ENCODE measurements around the gene ACSL5.

ACSL5 gene

DNA sequence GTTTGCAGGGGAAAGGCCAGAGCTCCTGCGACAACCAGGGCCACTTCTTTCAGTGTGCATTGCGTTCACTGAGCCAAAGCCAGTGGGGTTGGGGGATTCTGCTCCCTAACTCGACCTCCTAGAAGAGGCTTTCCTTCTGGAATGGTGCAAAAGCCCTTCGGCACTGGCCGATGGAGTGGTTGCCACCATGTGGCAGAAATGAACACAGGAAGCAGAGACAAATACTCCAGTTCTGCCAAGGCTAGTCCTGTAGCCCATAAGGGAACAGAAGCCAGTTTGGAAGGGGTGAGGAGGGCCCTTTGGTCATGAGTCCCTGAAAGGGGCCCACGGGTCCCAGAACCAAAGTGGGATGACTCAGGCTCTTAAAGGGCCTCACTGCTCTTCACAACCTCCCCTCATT is 29.7 kb upstream of the ACSL5 start:
- no peak for DNase-seq
- Mint-ChIP-seq H3K4me1 (no peaks in the 10 kb centered on the region), H3K9me3 (no peaks in the 10 kb centered on the region), H3K27me3 (no peaks in the 10 kb centered on the region), H3K4me3 (no peak overlapping the region), H3K27ac (no peak overlapping the region), H3K36me3 (no peaks in the 10 kb centered on the region)
- CTCF ChIA-PET = no interaction called here

DNA sequence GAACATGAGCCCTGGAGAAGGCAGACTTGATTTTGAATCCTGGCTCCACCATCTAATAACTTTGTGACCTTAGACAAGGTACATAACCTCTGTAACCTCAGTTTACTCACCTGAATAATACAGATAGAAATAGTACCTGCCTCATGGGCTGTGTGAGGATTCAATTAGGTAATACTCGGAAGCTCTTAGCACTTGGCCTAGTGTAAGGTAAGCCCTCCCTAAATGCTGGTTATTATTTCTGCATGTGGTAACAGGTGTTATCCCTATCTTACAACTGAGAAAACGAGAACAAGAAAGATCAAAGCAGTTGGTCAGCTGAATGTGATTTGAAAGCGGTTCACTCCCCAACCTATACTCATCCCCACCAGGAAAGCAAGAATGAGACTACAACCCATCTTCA is 28.7 kb upstream of the ACSL5 start:
- CTCF ChIA-PET = no interaction called here

DNA sequence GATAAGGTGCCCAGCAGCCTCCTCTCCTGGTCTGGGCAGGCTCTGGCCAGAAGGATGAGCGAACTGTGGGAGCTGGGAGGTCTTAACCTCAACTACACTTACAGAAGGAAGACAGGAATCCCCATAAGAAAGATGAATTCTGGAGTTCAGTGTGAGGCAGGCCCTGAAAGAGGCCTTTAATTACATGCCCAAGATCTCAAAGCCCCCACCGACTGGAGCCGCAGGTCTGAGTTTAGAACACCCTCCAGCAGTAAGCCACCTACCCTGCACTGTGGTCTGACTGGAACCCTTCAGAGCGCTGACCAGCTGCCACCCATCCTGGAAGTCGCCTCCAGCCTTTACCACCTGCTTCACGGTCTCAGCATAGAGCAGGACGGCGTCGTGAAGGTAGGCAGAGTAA is 28.2 kb upstream of the ACSL5 start:
- H3K9me3 Mint-ChIP-seq = no peaks in the 10 kb centered on the region
- DNase-seq = no peak
- H3K4me1 Mint-ChIP-seq = no peaks in the 10 kb centered on the region
- CTCF ChIA-PET = no interaction called here
- H3K27me3 Mint-ChIP-seq = no peaks in the 10 kb centered on the region
- H3K36me3 Mint-ChIP-seq = no peaks in the 10 kb centered on the region
- no peak overlapping the region for H3K27ac Mint-ChIP-seq
- H3K4me3 Mint-ChIP-seq = no peak overlapping the region

More for the DNA sequence above, 28.7 kb upstream of the ACSL5 start:
- Mint-ChIP-seq H3K4me3 (no peak overlapping the region), H3K27me3 (no peaks in the 10 kb centered on the region), H3K4me1 (no peaks in the 10 kb centered on the region), H3K9me3 (no peaks in the 10 kb centered on the region), H3K36me3 (no peaks in the 10 kb centered on the region), H3K27ac (no peak overlapping the region)
- DNase-seq = no peak

DNA sequence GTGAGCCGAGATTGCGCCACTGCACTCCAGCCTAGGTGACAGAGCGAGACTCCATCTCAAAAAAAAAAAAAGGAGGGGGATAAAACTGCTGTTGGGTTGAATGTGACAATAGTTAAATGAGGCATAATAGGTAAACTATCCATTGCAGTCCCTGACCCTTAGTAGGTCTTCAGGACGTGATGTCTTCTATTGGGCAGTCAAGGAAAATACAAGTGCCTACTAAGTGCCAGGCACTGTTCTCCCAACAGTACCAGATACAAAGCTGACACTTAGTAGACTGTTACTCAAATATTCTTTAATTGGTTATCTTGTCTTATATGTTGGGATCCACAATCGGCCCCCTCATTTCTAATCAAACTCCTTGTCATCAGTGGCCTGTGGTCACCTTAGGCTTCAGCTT is 27.1 kb upstream of the ACSL5 start:
- Mint-ChIP-seq H3K4me1 (no peaks in the 10 kb centered on the region), H3K9me3 (no peaks in the 10 kb centered on the region), H3K27ac (no peak overlapping the region), H3K27me3 (no peaks in the 10 kb centered on the region), H3K36me3 (no peaks in the 10 kb centered on the region), H3K4me3 (no peak overlapping the region)
- no peak for DNase-seq
- CTCF ChIA-PET = no interaction called here

GRCh38 chr10:112347709-112348671 is 25.9 kb upstream of the ACSL5 start:
- H3K9me3 Mint-ChIP-seq = no peaks in the 10 kb centered on the region
- no peaks in the 10 kb centered on the region for H3K36me3 Mint-ChIP-seq
- H3K4me3 Mint-ChIP-seq = no peak overlapping the region
- H3K4me1 Mint-ChIP-seq = no peaks in the 10 kb centered on the region
- no peak overlapping the region for H3K27ac Mint-ChIP-seq
- no peaks in the 10 kb centered on the region for H3K27me3 Mint-ChIP-seq
- no peak for DNase-seq
- CTCF ChIA-PET = interaction anchor here (1.5 kb wide), 1 partner anchor 40 kb away, joined by 5 read pairs; no protein-coding TSS in a partner anchor

GRCh38 chr10:112348759-112349158 is 25.2 kb upstream of the ACSL5 start:
- CTCF ChIA-PET = interaction anchor here (1.5 kb wide), 1 partner anchor 41 kb away, joined by 5 read pairs; no protein-coding TSS in a partner anchor

GRCh38 chr10:112349521-112350085 is 24.3 kb upstream of the ACSL5 start:
- H3K9me3 Mint-ChIP-seq = no peaks in the 10 kb centered on the region
- CTCF ChIA-PET = interaction anchor here (1.5 kb wide), 1 partner anchor 42 kb away, joined by 5 read pairs; no protein-coding TSS in a partner anchor

More at GRCh38 chr10:112348759-112349158, 25.2 kb upstream of the ACSL5 start:
- Mint-ChIP-seq H3K4me3 (no peak overlapping the region), H3K27me3 (no peaks in the 10 kb centered on the region), H3K4me1 (no peaks in the 10 kb centered on the region), H3K9me3 (no peaks in the 10 kb centered on the region), H3K27ac (no peak overlapping the region), H3K36me3 (no peaks in the 10 kb centered on the region)
- no peak for DNase-seq

DNA sequence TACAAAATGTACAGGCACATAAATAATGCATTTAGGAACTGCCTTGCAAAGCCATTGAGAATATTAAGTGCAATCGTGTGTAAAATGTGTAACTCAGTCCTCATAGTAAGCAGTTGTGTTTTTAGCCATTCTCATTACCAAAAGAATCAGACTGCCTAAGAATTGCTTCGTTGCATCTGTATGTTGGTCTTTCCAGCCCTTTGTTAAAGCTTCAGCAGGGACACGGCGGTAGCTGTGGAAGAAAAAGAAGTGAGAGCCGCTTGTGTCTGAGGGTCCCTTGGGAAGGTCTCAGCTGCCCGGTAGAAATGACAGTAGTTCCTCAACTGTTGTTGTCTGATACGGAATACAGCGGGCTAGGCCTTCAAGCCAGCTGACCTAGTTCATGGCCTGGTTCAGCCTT is 22.8 kb upstream of the ACSL5 start:
- H3K4me3 Mint-ChIP-seq = no peak overlapping the region
- CTCF ChIA-PET = interaction anchor here (1.5 kb wide), 1 partner anchor 14 kb away, joined by 3 read pairs; no protein-coding TSS in a partner anchor
- no peaks in the 10 kb centered on the region for H3K4me1 Mint-ChIP-seq
- H3K36me3 Mint-ChIP-seq = no peaks in the 10 kb centered on the region
- no peaks in the 10 kb centered on the region for H3K27me3 Mint-ChIP-seq
- no peak for DNase-seq
- H3K9me3 Mint-ChIP-seq = no peaks in the 10 kb centered on the region
- H3K27ac Mint-ChIP-seq = no peak overlapping the region

More at GRCh38 chr10:112349521-112350085, 24.3 kb upstream of the ACSL5 start:
- no peak for DNase-seq
- no peaks in the 10 kb centered on the region for H3K36me3 Mint-ChIP-seq
- H3K27ac Mint-ChIP-seq = no peak overlapping the region
- no peak overlapping the region for H3K4me3 Mint-ChIP-seq
- no peaks in the 10 kb centered on the region for H3K4me1 Mint-ChIP-seq
- no peaks in the 10 kb centered on the region for H3K27me3 Mint-ChIP-seq

- CTCF ChIA-PET = interaction anchor here (1.5 kb wide), 1 partner anchor 13 kb away, joined by 3 read pairs; no protein-coding TSS in a partner anchor
- no peak for DNase-seq
Measured at GRCh38 chr10:112352044-112352443, 21.9 kb upstream of the ACSL5 start.

DNA sequence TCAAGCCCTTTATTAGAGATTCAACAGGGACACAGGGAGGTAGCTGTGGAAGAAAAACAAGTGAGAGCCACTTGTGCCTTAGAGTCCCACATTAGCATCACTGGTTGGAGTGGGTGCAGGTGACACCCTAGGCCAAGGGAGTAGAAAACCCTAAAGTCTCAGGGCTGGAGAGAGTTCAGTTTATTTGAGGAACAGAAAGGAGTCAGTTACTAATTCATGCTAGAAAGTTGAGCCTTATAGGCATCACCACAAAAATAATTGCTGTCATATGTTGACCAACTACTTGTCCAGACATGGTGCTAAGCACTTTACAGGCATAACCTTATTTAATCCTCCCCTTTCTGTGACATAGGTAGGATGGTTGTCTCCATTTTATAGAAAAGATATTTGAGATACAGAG is 20.9 kb upstream of the ACSL5 start:
- Mint-ChIP-seq H3K27me3 (no peaks in the 10 kb centered on the region), H3K4me1 (no peaks in the 10 kb centered on the region), H3K9me3 (no peaks in the 10 kb centered on the region), H3K36me3 (no peaks in the 10 kb centered on the region), H3K27ac (no peak overlapping the region), H3K4me3 (no peak overlapping the region)
- CTCF ChIA-PET = no interaction called here
- no peak for DNase-seq

More at GRCh38 chr10:112352044-112352443, 21.9 kb upstream of the ACSL5 start:
- Mint-ChIP-seq H3K27me3 (no peaks in the 10 kb centered on the region), H3K4me3 (no peak overlapping the region), H3K27ac (no peak overlapping the region), H3K36me3 (no peaks in the 10 kb centered on the region), H3K4me1 (no peaks in the 10 kb centered on the region), H3K9me3 (no peaks in the 10 kb centered on the region)

- no peak for DNase-seq
- Mint-ChIP-seq H3K4me3 (no peak overlapping the region), H3K9me3 (no peaks in the 10 kb centered on the region), H3K27ac (no peak overlapping the region), H3K4me1 (no peaks in the 10 kb centered on the region), H3K36me3 (no peaks in the 10 kb centered on the region), H3K27me3 (peaks cover 7% of the 10 kb centered on the region)
- CTCF ChIA-PET = interaction anchor here (0.9 kb wide), 1 partner anchor 116 kb away, joined by 3 read pairs; no protein-coding TSS in a partner anchor
Measured at GRCh38 chr10:112356686-112357085, 17.2 kb upstream of the ACSL5 start.

DNA sequence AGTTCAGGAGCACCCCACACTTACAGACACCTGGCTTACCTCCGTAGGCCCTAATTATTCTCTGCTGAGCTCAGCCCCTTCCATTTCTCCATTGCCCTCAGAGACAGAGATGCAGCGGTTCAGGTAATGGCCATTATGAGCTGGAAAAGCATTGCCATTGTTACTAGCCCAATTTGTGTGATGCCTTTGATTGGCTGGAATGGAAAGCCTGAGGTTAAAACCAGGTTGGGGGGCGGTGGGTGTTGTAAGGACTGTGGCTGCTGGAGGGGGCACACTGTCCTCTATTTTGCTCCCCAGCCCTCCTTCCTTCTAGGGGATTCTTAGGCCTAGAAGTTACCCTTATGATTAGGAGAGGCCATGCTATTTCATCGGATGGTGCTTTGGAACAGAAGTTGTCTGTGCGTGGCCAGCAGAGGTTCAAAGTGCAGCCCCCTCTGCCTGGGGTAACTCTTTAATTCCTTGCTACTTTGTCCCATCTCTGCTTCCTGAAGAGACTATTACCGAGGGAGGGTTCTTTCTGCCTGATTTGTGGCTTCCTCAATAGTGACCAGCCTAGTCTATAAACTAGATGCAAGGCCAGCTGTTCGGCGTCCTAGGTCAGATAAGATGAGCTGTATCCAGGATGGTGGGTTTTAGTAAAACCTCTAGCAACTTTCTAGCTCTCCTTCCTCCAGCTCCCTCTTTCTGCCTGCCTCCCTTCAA is 14.2 kb upstream of the ACSL5 start:
- no peaks in the 10 kb centered on the region for H3K9me3 Mint-ChIP-seq
- no peaks in the 10 kb centered on the region for H3K4me1 Mint-ChIP-seq
- H3K36me3 Mint-ChIP-seq = no peaks in the 10 kb centered on the region
- H3K27me3 Mint-ChIP-seq = peaks cover 11% of the 10 kb centered on the region
- no peak overlapping the region for H3K4me3 Mint-ChIP-seq
- DNase-seq = no peak
- no peak overlapping the region for H3K27ac Mint-ChIP-seq
- CTCF ChIA-PET = no interaction called here

- no peak overlapping the region for H3K4me3 Mint-ChIP-seq
- H3K9me3 Mint-ChIP-seq = no peaks in the 10 kb centered on the region
- CTCF ChIA-PET = no interaction called here
- H3K27me3 Mint-ChIP-seq = peaks cover 11% of the 10 kb centered on the region
- H3K4me1 Mint-ChIP-seq = no peaks in the 10 kb centered on the region
- no peaks in the 10 kb centered on the region for H3K36me3 Mint-ChIP-seq
- DNase-seq = no peak
- no peak overlapping the region for H3K27ac Mint-ChIP-seq
Measured at GRCh38 chr10:112360308-112361270, 13.3 kb upstream of the ACSL5 start.
